DLD1 (cell line): ENCODE results near the gene DUXA.
"Not testable (repeated sequence)": the region's sequence is repeated elsewhere in the genome, so short reads cannot be mapped to it uniquely, and the experiment has no call there.

Source experiments
- in situ Hi-C: cut with HindIII; loops from 2 replicates; pipeline ENCODE4 v1.10.0; 2017; ENCODE audit warnings: low sequenced_read_pairs

Gene DUXA

GRCh38 chr19:57167385-57167784 is at the start of gene DUXA:
Gene DUXA, minus strand, starts transcription at chr19:57167485. Its CDS starts 42 bp downstream, at chr19:57167443.
- in situ Hi-C loops, result no loop called here

GRCh38 chr19:57212109-57212508 is 44.8 kb upstream of the DUXA start:
- in situ Hi-C loops, result no loop called here

- in situ Hi-C loops, result no loop called here
These were observed 43.1 kb upstream of the DUXA start for GRCh38 chr19:57210381-57210780.

- in situ Hi-C loops, result no loop called here
These were observed 34.9 kb upstream of the DUXA start for GRCh38 chr19:57202160-57202559.

GRCh38 chr19:57197874-57198273 is 30.6 kb upstream of the DUXA start:
- in situ Hi-C loops, result not testable (repeated sequence)

GRCh38 chr19:57192993-57193392 is 25.7 kb upstream of the DUXA start:
- in situ Hi-C loops, result no loop called here

GRCh38 chr19:57192077-57192420 is 24.8 kb upstream of the DUXA start:
- in situ Hi-C loops, result no loop called here

- in situ Hi-C loops, result no loop called here
These were observed 24.1 kb upstream of the DUXA start, which contains the start of gene ZNF264 for GRCh38 chr19:57191141-57192076. Gene ZNF264, plus strand, starts transcription at chr19:57191500. Its CDS starts 414 bp downstream, at chr19:57191914.

- in situ Hi-C loops, result no loop called here
These were observed 23.0 kb upstream of the DUXA start for GRCh38 chr19:57190301-57190700.

- in situ Hi-C loops, result no loop called here
These were observed 4.3 kb upstream of the DUXA start for GRCh38 chr19:57171551-57172081.

GRCh38 chr19:57165846-57166245 is 1.4 kb downstream of the DUXA start:
- in situ Hi-C loops, result no loop called here

- in situ Hi-C loops, result no loop called here
These were observed 5.2 kb downstream of the DUXA start for GRCh38 chr19:57161985-57162539.

- in situ Hi-C loops, result no loop called here
These were observed 14.4 kb downstream of the DUXA start for GRCh38 chr19:57152921-57153320.

- in situ Hi-C loops, result no loop called here
These were observed 25.6 kb downstream of the DUXA start for GRCh38 chr19:57141699-57142098.

- in situ Hi-C loops, result no loop called here
These were observed 31.5 kb downstream of the DUXA start for GRCh38 chr19:57135797-57136196.

GRCh38 chr19:57127403-57127802 is 39.9 kb downstream of the DUXA start:
- in situ Hi-C loops, result not testable (repeated sequence)

- in situ Hi-C loops, result no loop called here
These were observed 43.4 kb downstream of the DUXA start for GRCh38 chr19:57123882-57124281.

- in situ Hi-C loops, result no loop called here
These were observed 48.4 kb downstream of the DUXA start for GRCh38 chr19:57118848-57119247.

- in situ Hi-C loops, result not testable (repeated sequence)
These were observed 53.8 kb downstream of the DUXA start for GRCh38 chr19:57113501-57113900.

GRCh38 chr19:57111329-57111644 is 56.0 kb downstream of the DUXA start:
- in situ Hi-C loops, result no loop called here

GRCh38 chr19:57110592-57111328 is 56.5 kb downstream of the DUXA start:
- in situ Hi-C loops, result no loop called here
